HUES48 (cell line): ENCODE results near the gene MRPL40.
A peak's percentile ranks its signal among the peaks of the same experiment; 100 is the strongest.

ENCODE experiments used
- H3K27ac ChIP-seq: one replicate; pipeline ENCODE4 v1.7.0; 2013; ENCODE audit warnings: low read depth, low read length, inconsistent platforms
- H3K27me3 ChIP-seq: 2 replicates; pipeline ENCODE4 v1.6.1; 2013; ENCODE audit warnings: mild to moderate bottlenecking, low read length; ENCODE audit not compliant: control insufficient read depth, insufficient read depth
- H3K36me3 ChIP-seq: 2 replicates; pipeline ENCODE4 v1.6.1; 2013; ENCODE audit warnings: low read length; ENCODE audit not compliant: control insufficient read depth, insufficient read depth
- H3K4me1 ChIP-seq: 2 replicates; pipeline ENCODE4 v1.6.1; 2013; ENCODE audit warnings: mild to moderate bottlenecking, low read length; ENCODE audit not compliant: control insufficient read depth, insufficient read depth
- H3K4me3 ChIP-seq: 2 replicates; pipeline ENCODE4 v1.5.1; 2013; ENCODE audit warnings: mild to moderate bottlenecking, low read depth, low read length
- H3K9ac ChIP-seq: 2 replicates; pipeline ENCODE4 v1.6.1; 2013; ENCODE audit warnings: mild to moderate bottlenecking, low read depth, low read length, moderate library complexity
- H3K9me3 ChIP-seq: 2 replicates; pipeline ENCODE4 v1.6.1; 2013; ENCODE audit warnings: low read length; ENCODE audit not compliant: control insufficient read depth, insufficient read depth

Gene MRPL40

GRCh38 chr22:19432133-19432851, at the start of gene MRPL40:
TSS of gene MRPL40 (plus strand) at chr22:19432545. CDS start at chr22:19432555, 10 bp downstream.
- H3K36me3 ChIP-seq, result peaks cover 28% of the 10 kb centered on the region
- H3K27ac ChIP-seq, result peak within 1 kb of the TSS; percentile 91
- H3K4me1 ChIP-seq, result peaks cover 13% of the 10 kb centered on the region
- H3K27me3 ChIP-seq, result no peaks in the 10 kb centered on the region
- H3K4me3 ChIP-seq, result peak within 1 kb of the TSS; percentile 83
- peak within 1 kb of the TSS; percentile 83 for H3K9ac ChIP-seq
- no peaks in the 10 kb centered on the region for H3K9me3 ChIP-seq

- Histone ChIP-seq H3K4me1 (no peaks in the 10 kb centered on the region), H3K9me3 (no peaks in the 10 kb centered on the region), H3K9ac (no peak overlapping the region), H3K36me3 (peaks cover 85% of the 10 kb centered on the region), H3K27me3 (no peaks in the 10 kb centered on the region), H3K27ac (no peak overlapping the region), H3K4me3 (no peak overlapping the region)
These were observed 49.1 kb upstream of the MRPL40 start for GRCh38 chr22:19383292-19383691.

- Histone ChIP-seq H3K4me1 (no peaks in the 10 kb centered on the region), H3K9me3 (no peaks in the 10 kb centered on the region), H3K9ac (no peak overlapping the region), H3K4me3 (no peak overlapping the region), H3K36me3 (peaks cover 96% of the 10 kb centered on the region), H3K27ac (no peak overlapping the region), H3K27me3 (no peaks in the 10 kb centered on the region)
These were observed 47.0 kb upstream of the MRPL40 start for GRCh38 chr22:19385221-19385906.

GRCh38 chr22:19386248-19386647, 46.1 kb upstream of the MRPL40 start:
- H3K4me1 ChIP-seq, result no peaks in the 10 kb centered on the region
- no peaks in the 10 kb centered on the region for H3K27me3 ChIP-seq
- H3K9me3 ChIP-seq, result no peaks in the 10 kb centered on the region
- H3K27ac ChIP-seq, result no peak overlapping the region
- peaks cover 96% of the 10 kb centered on the region for H3K36me3 ChIP-seq
- no peak overlapping the region for H3K9ac ChIP-seq
- H3K4me3 ChIP-seq, result no peak overlapping the region

DNA sequence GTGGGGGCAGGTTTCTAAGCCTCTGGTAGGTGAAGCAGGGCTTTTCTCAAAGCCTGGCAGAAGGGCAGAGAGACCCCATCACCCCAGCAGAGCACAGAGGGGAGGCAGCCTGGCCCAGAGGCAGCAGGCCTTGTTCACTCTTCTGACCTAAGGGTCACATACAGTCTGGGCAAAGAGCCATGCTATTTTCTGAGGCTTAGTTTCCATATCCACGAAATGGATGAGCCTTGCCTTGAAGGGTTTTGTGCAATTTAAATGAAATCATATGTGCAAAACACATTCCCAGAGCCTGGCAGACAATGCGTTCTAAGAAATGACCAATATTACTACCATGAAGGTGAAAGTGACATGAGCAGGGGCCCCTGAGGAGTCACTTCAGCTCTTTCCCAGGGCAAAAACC, 45.3 kb upstream of the MRPL40 start:
- Histone ChIP-seq H3K27me3 (no peaks in the 10 kb centered on the region), H3K36me3 (peaks cover 94% of the 10 kb centered on the region), H3K9ac (no peak overlapping the region), H3K27ac (no peak overlapping the region), H3K4me3 (no peak overlapping the region), H3K4me1 (no peaks in the 10 kb centered on the region), H3K9me3 (no peaks in the 10 kb centered on the region)

DNA sequence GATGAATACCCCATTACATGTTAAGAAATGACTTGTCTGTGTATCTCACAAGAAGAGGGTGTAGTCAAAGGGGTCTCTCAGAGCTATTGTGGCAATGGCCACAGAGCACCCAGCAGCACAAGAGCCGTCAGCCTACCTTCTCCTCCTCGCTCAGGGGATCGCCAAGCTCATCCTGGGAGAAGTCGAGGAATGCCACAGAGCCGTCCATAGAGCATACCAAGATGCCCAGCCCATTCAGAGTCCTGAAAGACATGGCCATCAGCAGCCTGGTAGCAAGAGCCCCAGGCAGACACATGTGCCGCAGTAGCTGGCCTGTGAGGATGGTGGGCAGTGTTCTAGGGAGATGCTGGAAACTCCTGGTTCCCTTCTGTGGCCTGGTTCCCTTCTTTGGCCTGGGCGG, 44.8 kb upstream of the MRPL40 start:
- Histone ChIP-seq H3K36me3 (peaks cover 94% of the 10 kb centered on the region), H3K4me1 (no peaks in the 10 kb centered on the region), H3K9ac (no peak overlapping the region), H3K4me3 (no peak overlapping the region), H3K27ac (no peak overlapping the region), H3K9me3 (no peaks in the 10 kb centered on the region), H3K27me3 (no peaks in the 10 kb centered on the region)

- Histone ChIP-seq H3K27me3 (no peaks in the 10 kb centered on the region), H3K4me3 (no peak overlapping the region), H3K27ac (no peak overlapping the region), H3K36me3 (peaks cover 97% of the 10 kb centered on the region), H3K9me3 (no peaks in the 10 kb centered on the region), H3K9ac (no peak overlapping the region), H3K4me1 (no peaks in the 10 kb centered on the region)
These were observed 38.6 kb upstream of the MRPL40 start for GRCh38 chr22:19393704-19394103.

DNA sequence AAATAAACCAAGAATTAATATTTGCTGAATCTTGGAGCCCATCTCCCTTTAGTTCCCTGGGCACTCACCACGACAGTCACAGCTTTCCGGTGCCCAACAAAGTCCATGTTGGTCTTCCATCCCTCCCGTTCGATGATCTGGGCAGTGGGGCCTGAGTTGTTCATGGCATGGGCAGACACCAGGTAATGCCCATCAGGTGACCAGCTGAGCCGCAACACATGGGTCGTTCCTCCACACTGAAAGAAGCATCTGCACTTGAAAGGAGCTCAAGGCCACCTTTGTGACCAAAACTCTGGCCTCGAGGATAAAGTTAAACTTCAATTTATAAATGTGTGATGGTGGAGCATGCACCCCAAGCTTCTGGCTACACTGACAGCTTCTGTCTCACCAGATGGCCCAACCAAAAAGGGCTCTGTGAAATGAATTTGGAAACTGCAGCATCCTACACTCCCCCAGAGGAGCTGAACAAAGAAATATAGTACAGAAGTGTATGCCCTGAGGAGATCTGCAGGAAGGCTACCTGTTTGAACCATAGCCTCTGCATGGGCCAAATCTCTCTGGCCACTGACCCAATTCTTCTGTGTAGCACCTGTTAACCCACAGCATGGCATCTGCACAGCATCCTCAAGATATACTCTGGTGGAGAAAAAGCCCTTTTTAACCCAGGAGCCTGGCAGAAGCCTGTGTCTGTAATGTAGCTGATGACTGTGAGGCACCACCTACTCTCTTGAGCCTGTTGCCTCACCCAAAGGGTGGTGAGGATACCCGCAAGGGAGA, 37.9 kb upstream of the MRPL40 start:
- H3K27ac ChIP-seq, result no peak overlapping the region
- peaks cover 97% of the 10 kb centered on the region for H3K36me3 ChIP-seq
- no peak overlapping the region for H3K4me3 ChIP-seq
- H3K9me3 ChIP-seq, result no peaks in the 10 kb centered on the region
- H3K9ac ChIP-seq, result no peak overlapping the region
- no peaks in the 10 kb centered on the region for H3K4me1 ChIP-seq
- no peaks in the 10 kb centered on the region for H3K27me3 ChIP-seq

- Histone ChIP-seq H3K36me3 (peaks cover 97% of the 10 kb centered on the region), H3K27me3 (no peaks in the 10 kb centered on the region)
These were observed 37.1 kb upstream of the MRPL40 start for GRCh38 chr22:19395276-19395675.

GRCh38 chr22:19396561-19396933, 35.8 kb upstream of the MRPL40 start:
- Histone ChIP-seq H3K9ac (no peak overlapping the region), H3K36me3 (peaks cover 98% of the 10 kb centered on the region), H3K27me3 (no peaks in the 10 kb centered on the region), H3K9me3 (no peaks in the 10 kb centered on the region), H3K4me1 (no peaks in the 10 kb centered on the region), H3K27ac (no peak overlapping the region), H3K4me3 (no peak overlapping the region)

More at GRCh38 chr22:19395276-19395675, 37.1 kb upstream of the MRPL40 start:
- no peak overlapping the region for H3K9ac ChIP-seq
- no peaks in the 10 kb centered on the region for H3K4me1 ChIP-seq
- H3K9me3 ChIP-seq, result no peaks in the 10 kb centered on the region
- H3K4me3 ChIP-seq, result no peak overlapping the region
- H3K27ac ChIP-seq, result no peak overlapping the region
